ENCODE measurements around the gene ASPDH.
A peak's percentile ranks its signal among the peaks of the same experiment; 100 is the strongest.

The ASPDH gene

GRCh38 chr19:50514346-50515167, 844 bp upstream of the ASPDH start:
- DNase-seq (ENCODE audit: low read depth): no peak

DNA sequence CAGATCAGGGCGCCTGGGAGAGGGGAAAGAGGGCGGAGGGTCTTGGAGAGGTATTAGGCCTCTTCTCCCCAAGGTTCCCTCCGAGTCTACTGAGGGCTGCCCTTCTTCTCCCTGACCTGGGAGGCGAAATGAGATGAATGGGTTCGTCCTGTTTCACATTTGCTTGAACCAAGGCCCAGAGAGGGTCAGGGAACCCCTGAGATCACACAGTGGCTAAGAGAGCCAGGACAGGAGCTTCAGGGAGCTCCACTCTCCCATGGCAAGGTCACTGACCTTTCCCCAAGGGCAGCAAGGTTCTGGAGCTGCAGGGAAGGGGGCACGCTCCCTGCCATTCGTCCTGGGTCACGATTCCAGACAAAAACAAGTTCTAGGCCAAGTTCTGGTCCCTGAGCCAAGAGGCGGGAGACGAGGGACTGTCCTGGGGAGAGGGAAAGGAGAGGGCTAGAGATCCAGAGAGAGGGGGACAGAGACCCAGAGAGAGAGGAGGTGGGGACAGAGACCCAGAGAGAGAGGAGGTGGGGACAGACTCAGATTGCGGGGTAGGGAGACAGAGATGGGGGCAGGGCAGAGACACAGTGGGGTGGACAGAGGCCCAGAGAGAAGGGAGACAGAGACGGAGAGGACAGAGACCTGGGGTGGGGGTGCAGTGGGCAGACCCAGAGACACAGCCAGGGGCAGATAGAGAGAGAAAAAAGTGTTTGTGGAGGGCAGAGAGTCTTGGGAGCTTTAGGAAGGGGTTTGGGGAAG, 541 bp downstream of the ASPDH start:
- DNase-seq (ENCODE audit: low read depth): no peak

DNA sequence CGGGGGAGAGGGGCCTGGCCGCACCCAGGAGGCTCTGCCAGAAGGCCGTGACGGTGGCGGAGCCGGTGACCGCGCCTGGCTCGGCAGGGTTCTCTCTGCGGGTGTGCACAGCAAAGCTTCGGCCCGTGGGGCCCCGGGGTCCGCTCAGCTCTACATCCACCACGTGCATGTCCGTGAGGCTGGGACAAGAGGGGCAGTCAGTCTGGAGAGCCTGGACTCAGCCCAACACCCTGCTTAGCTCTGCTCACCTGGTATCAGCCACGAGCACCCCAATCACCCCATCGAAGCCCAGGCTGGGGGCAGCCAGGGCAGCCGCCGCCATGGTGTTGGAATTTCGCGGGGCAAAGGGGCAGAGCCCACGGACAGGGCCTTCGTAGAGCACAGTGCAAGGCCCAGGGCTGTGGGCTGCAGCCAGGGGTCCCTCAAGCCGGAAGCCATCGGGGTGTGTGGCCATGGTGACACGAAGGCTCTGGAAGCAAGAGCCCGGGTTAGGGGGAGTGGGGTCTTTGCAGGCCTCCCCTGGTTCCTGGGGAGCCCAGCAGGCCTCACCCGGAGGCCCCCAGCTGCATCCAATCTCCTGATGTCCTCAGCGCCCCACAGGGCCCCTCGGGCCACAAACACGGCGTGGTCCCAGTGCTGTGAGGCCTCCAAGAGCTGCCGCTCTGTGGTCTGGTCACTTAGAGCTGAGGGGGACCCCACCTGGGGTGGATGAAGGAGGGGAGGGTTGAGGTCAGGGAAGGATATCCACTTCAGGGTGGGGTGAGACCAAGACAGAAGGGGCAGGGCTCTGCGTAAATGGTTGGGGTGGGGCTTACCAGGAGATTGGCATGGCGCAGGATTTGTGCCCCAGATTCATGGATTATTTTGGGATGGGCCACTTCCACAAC, 1.4 kb downstream of the ASPDH start:
- no peak for DNase-seq (ENCODE audit: low read depth)

GRCh38 chr19:50511069-50511822, 2.5 kb downstream of the ASPDH start, which contains the start of gene JOSD2:
TSS of gene JOSD2 (minus strand) at chr19:50511191. CDS start at chr19:50510431, 760 bp downstream.
- peak; percentile 88 for DNase-seq (ENCODE audit: low read depth)

- no peak for DNase-seq (ENCODE audit: low read depth)
These were observed 3.0 kb downstream of the ASPDH start for GRCh38 chr19:50510700-50511068.

DNA sequence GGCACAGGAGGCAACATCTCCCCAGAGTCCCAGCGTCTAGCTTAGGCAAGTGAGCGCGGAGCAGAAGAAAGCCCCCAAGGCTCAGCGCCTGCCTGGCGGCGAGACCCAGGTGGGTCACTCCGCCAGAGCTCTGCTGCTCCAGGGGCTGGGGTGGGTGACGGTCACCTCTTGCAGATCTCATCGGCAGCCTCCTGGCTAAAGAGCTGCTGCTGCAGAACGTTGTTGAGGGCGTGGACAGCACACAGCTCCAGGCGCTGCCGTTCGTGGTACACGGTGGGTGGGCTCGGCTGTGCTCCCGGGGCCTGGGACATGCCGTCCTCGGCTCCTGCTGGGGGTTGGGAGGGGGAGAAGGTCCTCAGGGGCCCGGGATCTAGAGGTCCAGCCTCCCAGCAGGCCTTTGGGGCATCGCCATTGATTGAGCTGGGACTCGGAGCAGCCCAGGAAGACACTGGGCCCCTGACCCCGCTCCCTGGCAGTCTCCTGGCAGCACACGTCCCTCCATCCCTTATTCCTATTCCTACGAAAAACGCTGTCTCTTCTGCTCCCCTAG, 3.5 kb downstream of the ASPDH start:
- DNase-seq (ENCODE audit: low read depth): no peak

GRCh38 chr19:50509366-50509765, 4.3 kb downstream of the ASPDH start:
- DNase-seq (ENCODE audit: low read depth): no peak

DNA sequence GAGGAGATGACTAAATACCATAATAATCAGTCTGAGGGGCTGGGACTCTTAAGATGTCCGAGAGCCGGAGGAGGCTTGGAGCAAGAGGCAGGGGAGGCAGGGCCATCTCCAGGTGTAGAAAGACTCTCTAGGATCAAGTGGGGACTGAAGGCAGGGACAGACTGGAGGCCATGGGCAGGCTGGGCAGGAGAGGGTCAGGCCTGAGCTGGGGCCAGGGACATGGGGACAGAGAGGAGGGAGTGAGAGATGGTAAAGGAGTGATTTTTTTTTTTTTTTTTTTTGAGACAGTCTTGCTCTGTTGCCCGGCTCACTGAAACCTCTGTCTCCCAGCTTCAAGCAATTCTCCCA, 4.9 kb downstream of the ASPDH start:
- no peak for DNase-seq (ENCODE audit: low read depth)

GRCh38 chr19:50507376-50507775, 6.3 kb downstream of the ASPDH start:
- no peak for DNase-seq (ENCODE audit: low read depth)

- DNase-seq (ENCODE audit: low read depth): no peak
These were observed 7.0 kb downstream of the ASPDH start for GRCh38 chr19:50506700-50507099.

- DNase-seq (ENCODE audit: low read depth): no peak
These were observed 7.7 kb downstream of the ASPDH start for GRCh38 chr19:50505856-50506611.

GRCh38 chr19:50501568-50502475, 11.9 kb downstream of the ASPDH start:
- DNase-seq (ENCODE audit: low read depth): no peak

DNA sequence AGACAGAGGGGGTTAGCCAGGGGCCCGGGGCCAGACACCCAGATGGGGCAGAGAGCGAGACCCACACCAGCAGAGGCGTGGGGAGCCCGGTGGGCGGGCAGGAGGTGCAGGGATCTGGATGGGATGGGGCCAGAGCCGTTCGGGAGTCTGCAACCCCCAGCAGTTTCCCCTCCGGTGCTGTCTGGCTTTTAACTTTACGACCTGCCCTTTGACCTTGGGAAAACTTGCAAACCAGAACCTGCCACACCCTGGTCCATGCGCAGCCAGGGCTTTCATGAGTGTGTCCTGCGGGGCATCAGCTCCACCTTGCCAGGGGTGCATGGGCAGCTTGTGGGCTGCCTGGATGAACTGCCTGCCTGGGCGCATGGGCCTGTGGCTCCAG, 12.5 kb downstream of the ASPDH start:
- no peak for DNase-seq (ENCODE audit: low read depth)

DNA sequence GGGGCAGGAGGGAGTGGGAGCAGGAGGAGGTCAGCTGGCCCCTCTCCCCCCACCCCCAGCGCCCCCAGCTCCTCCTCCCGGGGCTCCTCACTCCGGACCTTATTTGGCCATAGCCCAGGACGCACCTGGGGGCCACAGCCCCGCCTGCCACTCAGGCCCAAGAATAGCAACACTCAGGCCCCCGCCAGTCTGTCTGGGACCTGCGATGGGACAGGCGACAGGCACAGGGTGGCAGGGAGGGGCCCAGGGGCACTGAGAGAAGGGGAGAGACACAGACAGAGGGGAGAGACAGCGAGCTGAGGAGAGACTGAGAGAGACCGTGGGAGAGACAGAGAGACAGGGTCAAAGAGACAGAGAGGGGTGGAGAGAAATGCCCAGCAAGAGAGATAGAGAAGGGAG, 13.0 kb downstream of the ASPDH start:
- no peak for DNase-seq (ENCODE audit: low read depth)

- DNase-seq (ENCODE audit: low read depth): no peak
These were observed 13.5 kb downstream of the ASPDH start for GRCh38 chr19:50500060-50500752.

- no peak for DNase-seq (ENCODE audit: low read depth)
These were observed 15.3 kb downstream of the ASPDH start for GRCh38 chr19:50498219-50499056.

- no peak for DNase-seq (ENCODE audit: low read depth)
These were observed 16.7 kb downstream of the ASPDH start for GRCh38 chr19:50497022-50497405.

Data from stimulated activated CD8-positive, alpha-beta memory T cell treated with anti-CD3 and anti-CD28 coated beads, Interleukin-7, amount 100 ng/mL, for 24 hours (primary cell).